Dendritic cell treated with granulocyte-macrophage colony-stimulating factor and Interleukin-4, amounts not matched to agents 40 ng/mL and 50 ng/mL, for 4 days (primary cell): Measurements from ENCODE around the gene KLHL3.

Experiments
- H3K27ac Mint-ChIP-seq: one replicate; pipeline ENCODE4 v1.8.0; 2022; ENCODE audit warnings: mild to moderate bottlenecking, mixed read lengths
- H3K27me3 Mint-ChIP-seq: one replicate; pipeline ENCODE4 v1.8.0; 2022; ENCODE audit warnings: mild to moderate bottlenecking, mixed read lengths
- H3K36me3 Mint-ChIP-seq: one replicate; pipeline ENCODE4 v1.8.0; 2022; ENCODE audit warnings: low read depth, mixed read lengths
- H3K4me1 Mint-ChIP-seq: one replicate; pipeline ENCODE4 v1.8.0; 2022; ENCODE audit warnings: low read depth, mixed read lengths
- H3K4me3 Mint-ChIP-seq: one replicate; pipeline ENCODE4 v1.8.0; 2022; ENCODE audit warnings: mild to moderate bottlenecking, moderate library complexity, mixed read lengths
- H3K9me3 Mint-ChIP-seq: one replicate; pipeline ENCODE4 v1.8.0; 2022; ENCODE audit warnings: mixed read lengths
- intact Hi-C: fragments of 100-400 bp; cut with micrococcal nuclease; formaldehyde crosslinking; loops from one replicate; pipeline ENCODE4 v1.15.0; 2022

Gene KLHL3

DNA sequence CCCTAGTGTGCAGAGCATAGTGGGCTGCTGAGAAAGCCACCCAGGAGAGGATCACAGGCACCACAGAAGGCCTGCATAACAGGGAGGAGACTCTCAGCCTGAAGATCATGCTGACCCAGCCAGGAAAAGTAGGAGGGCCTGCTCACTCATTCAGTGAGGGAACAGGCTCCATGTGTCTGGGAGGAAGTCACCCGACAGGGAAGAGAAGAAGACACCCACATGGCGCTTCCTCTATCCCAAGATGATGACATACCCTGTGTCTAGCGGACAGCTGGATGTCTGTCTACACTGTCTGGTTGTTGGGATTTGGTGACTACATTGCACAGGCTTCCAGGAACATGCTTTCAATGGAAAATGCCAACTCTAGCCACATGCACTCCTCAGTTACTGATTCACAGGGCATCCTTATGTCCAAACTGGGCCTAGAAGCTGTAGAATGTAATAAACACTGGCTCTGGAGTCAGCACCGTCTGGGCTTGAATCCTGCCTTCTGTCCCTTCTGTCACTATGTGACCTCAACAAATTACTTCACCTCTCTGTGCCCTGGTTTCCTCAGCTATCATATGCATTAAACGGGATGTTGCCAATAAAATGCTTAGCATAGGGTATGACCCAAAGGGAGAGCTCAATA, 47.6 kb downstream of the KLHL3 start:
- intact Hi-C loops, result no loop called here
- Mint-ChIP-seq H3K4me1 (no peaks in the 10 kb centered on the region), H3K4me3 (no peak overlapping the region), H3K27ac (no peak overlapping the region), H3K9me3 (peaks cover 9% of the 10 kb centered on the region), H3K27me3 (peaks cover 1% of the 10 kb centered on the region), H3K36me3 (peaks cover 6% of the 10 kb centered on the region)

DNA sequence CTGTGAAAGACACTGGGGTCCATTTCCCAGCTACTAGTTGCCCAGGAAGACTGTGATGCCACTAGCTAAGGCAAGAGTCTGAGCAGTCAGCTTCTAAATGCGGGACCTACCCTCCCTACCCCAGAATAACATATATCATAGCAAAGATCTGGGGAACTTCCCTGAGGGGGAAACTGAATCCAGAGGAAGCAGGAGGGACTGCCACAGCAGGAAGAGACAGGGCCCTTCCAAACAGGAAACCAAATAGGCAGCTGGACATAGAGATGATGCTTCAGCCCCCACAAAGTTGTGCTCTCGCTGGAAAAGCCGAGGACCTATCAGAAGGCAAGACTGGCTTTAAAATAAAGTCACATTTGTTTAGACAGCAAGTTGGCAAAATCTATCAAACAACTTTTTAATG, 51.1 kb downstream of the KLHL3 start:
- Mint-ChIP-seq H3K36me3 (no peaks in the 10 kb centered on the region), H3K9me3 (peaks cover 9% of the 10 kb centered on the region), H3K27me3 (peaks cover 1% of the 10 kb centered on the region), H3K4me1 (no peaks in the 10 kb centered on the region), H3K27ac (no peak overlapping the region), H3K4me3 (no peak overlapping the region)
- intact Hi-C loops, result no loop called here

- no peaks in the 10 kb centered on the region for H3K4me1 Mint-ChIP-seq
- no peaks in the 10 kb centered on the region for H3K9me3 Mint-ChIP-seq
- no peak overlapping the region for H3K4me3 Mint-ChIP-seq
- H3K36me3 Mint-ChIP-seq, result no peaks in the 10 kb centered on the region
- H3K27ac Mint-ChIP-seq, result no peak overlapping the region
- H3K27me3 Mint-ChIP-seq, result peaks cover 1% of the 10 kb centered on the region
- intact Hi-C loops, result no loop called here
Observed at GRCh38 chr5:137681191-137681590, 54.7 kb downstream of the KLHL3 start.

DNA sequence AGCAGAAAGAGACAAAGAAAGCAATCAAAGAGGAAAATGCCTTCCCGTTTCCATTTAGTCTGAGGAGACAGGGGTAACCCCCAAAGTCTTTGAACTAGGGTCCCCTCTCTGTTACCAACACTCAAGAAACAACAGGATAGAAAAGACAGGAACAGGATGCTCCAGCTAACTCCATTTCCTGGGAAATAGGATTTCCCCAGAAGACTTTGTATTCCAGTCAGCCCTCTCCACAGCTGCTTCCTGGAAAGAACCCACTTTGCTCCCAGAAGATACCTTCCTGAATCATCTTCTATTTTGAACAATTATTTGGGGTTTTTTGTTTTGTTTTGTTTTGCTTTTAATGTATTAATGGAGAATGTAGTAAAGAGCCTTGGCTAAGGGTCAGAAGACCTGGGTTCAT, 56.0 kb downstream of the KLHL3 start:
- intact Hi-C loops, result no loop called here
- Mint-ChIP-seq H3K36me3 (no peaks in the 10 kb centered on the region), H3K27me3 (peaks cover 1% of the 10 kb centered on the region), H3K4me1 (no peaks in the 10 kb centered on the region), H3K9me3 (no peaks in the 10 kb centered on the region), H3K27ac (no peak overlapping the region), H3K4me3 (no peak overlapping the region)

- Mint-ChIP-seq H3K4me1 (no peaks in the 10 kb centered on the region), H3K27ac (no peak overlapping the region), H3K36me3 (no peaks in the 10 kb centered on the region), H3K9me3 (no peaks in the 10 kb centered on the region), H3K4me3 (no peak overlapping the region), H3K27me3 (no peaks in the 10 kb centered on the region)
- intact Hi-C loops, result no loop called here
Observed at GRCh38 chr5:137679195-137679594, 56.7 kb downstream of the KLHL3 start.

- H3K27ac Mint-ChIP-seq, result no peak overlapping the region
- H3K4me1 Mint-ChIP-seq, result peaks cover 7% of the 10 kb centered on the region
- no peak overlapping the region for H3K4me3 Mint-ChIP-seq
- no peaks in the 10 kb centered on the region for H3K36me3 Mint-ChIP-seq
- intact Hi-C loops, result no loop called here
- no peaks in the 10 kb centered on the region for H3K9me3 Mint-ChIP-seq
- H3K27me3 Mint-ChIP-seq, result no peaks in the 10 kb centered on the region
Observed at GRCh38 chr5:137672881-137673280, 63.0 kb downstream of the KLHL3 start.

GRCh38 chr5:137672001-137672400, 63.9 kb downstream of the KLHL3 start:
- intact Hi-C loops, result no loop called here
- no peak overlapping the region for H3K27ac Mint-ChIP-seq
- no peak overlapping the region for H3K4me3 Mint-ChIP-seq
- no peaks in the 10 kb centered on the region for H3K9me3 Mint-ChIP-seq
- no peaks in the 10 kb centered on the region for H3K36me3 Mint-ChIP-seq
- peaks cover 7% of the 10 kb centered on the region for H3K4me1 Mint-ChIP-seq
- no peaks in the 10 kb centered on the region for H3K27me3 Mint-ChIP-seq

DNA sequence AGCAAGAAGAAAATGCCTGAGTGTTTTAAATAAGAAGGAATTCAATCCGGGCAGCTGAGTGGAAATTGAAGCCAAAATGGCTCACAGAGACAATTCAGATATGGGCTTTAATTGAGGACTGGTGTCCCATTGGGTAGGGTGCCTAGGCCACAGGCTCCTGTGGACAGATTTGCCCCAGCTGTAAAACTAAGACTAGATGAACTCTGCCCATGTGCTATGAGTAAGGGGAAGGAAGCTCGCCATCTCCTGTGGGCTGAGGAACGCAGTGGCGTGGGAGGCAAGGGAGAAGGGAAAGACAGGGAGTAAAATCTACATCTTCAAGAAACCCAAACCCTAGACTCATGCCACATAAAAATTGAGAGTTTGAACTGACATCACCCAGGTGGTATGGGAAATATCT, 66.1 kb downstream of the KLHL3 start:
- no peaks in the 10 kb centered on the region for H3K27me3 Mint-ChIP-seq
- H3K36me3 Mint-ChIP-seq, result no peaks in the 10 kb centered on the region
- no peak overlapping the region for H3K4me3 Mint-ChIP-seq
- no peaks in the 10 kb centered on the region for H3K9me3 Mint-ChIP-seq
- H3K4me1 Mint-ChIP-seq, result peaks cover 20% of the 10 kb centered on the region
- no peak overlapping the region for H3K27ac Mint-ChIP-seq
- intact Hi-C loops, result no loop called here

DNA sequence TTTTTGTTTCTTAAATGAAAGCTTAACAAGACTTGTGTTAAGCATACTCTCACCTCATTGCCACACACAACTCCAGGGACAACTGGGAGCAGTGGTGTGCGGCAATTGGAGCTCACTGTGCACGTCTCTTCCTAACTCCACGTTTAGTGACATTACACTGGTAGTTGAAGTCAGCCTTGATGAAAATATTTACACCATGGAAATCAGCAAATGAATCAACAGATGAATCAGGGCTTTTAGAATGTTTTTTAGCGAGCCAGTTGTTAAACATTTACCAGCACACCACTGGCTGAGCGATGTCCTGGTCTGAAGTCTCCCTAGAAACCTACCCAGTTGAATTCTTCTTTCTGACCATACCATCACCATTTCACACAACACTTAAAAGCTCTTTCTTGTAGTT, 67.3 kb downstream of the KLHL3 start:
- intact Hi-C loops, result no loop called here
- H3K9me3 Mint-ChIP-seq, result no peaks in the 10 kb centered on the region
- no peak overlapping the region for H3K4me3 Mint-ChIP-seq
- H3K36me3 Mint-ChIP-seq, result no peaks in the 10 kb centered on the region
- H3K27me3 Mint-ChIP-seq, result no peaks in the 10 kb centered on the region
- H3K4me1 Mint-ChIP-seq, result peaks cover 20% of the 10 kb centered on the region
- H3K27ac Mint-ChIP-seq, result no peak overlapping the region

DNA sequence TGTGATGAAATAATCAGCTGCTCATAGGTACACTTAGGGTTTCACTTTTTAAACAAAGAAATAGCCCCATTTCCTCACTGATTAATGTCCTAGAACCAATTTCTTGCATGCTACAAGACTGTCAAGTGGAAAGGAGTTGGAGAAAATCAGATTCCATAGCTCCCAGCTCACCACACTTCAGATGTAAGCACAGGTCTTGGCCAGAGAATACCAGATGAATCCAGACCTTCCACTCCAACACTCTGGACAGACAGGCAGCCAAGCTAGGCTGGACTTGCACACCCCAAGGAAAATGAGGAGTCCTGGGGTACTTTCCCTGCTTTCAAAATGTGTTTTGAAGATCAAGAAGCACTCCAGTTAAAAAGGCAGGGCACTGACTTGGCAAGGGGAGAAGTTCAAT, 68.5 kb downstream of the KLHL3 start:
- H3K36me3 Mint-ChIP-seq, result no peaks in the 10 kb centered on the region
- no peak overlapping the region for H3K27ac Mint-ChIP-seq
- intact Hi-C loops, result no loop called here
- H3K27me3 Mint-ChIP-seq, result no peaks in the 10 kb centered on the region
- H3K4me1 Mint-ChIP-seq, result peaks cover 20% of the 10 kb centered on the region
- no peaks in the 10 kb centered on the region for H3K9me3 Mint-ChIP-seq
- no peak overlapping the region for H3K4me3 Mint-ChIP-seq

GRCh38 chr5:137666901-137667300, 69.0 kb downstream of the KLHL3 start:
- intact Hi-C loops, result no loop called here
- Mint-ChIP-seq H3K36me3 (no peaks in the 10 kb centered on the region), H3K4me1 (peaks cover 20% of the 10 kb centered on the region), H3K4me3 (no peak overlapping the region), H3K27me3 (no peaks in the 10 kb centered on the region), H3K27ac (no peak overlapping the region), H3K9me3 (no peaks in the 10 kb centered on the region)

DNA sequence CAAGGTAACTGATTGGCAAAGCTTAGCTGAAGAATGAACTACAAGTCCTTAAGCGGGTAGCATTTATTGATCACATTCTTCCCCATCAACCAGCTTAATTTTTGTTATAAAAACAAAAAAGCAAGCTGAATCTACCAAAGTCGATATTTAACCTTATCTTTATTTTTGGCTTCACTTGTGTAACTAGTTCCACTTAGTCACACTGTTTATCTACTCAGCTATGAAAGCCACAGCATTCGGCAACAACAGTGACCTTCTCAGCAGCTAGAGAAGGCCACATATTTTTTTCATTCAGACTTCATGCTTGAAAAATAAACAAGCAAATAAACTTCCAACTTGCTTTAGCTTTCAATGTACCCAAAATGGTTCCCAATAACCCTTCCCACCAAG, 69.4 kb downstream of the KLHL3 start:
- H3K36me3 Mint-ChIP-seq, result no peaks in the 10 kb centered on the region
- H3K27me3 Mint-ChIP-seq, result no peaks in the 10 kb centered on the region
- H3K27ac Mint-ChIP-seq, result no peak overlapping the region
- no peaks in the 10 kb centered on the region for H3K9me3 Mint-ChIP-seq
- intact Hi-C loops, result no loop called here
- H3K4me1 Mint-ChIP-seq, result peaks cover 20% of the 10 kb centered on the region
- no peak overlapping the region for H3K4me3 Mint-ChIP-seq

DNA sequence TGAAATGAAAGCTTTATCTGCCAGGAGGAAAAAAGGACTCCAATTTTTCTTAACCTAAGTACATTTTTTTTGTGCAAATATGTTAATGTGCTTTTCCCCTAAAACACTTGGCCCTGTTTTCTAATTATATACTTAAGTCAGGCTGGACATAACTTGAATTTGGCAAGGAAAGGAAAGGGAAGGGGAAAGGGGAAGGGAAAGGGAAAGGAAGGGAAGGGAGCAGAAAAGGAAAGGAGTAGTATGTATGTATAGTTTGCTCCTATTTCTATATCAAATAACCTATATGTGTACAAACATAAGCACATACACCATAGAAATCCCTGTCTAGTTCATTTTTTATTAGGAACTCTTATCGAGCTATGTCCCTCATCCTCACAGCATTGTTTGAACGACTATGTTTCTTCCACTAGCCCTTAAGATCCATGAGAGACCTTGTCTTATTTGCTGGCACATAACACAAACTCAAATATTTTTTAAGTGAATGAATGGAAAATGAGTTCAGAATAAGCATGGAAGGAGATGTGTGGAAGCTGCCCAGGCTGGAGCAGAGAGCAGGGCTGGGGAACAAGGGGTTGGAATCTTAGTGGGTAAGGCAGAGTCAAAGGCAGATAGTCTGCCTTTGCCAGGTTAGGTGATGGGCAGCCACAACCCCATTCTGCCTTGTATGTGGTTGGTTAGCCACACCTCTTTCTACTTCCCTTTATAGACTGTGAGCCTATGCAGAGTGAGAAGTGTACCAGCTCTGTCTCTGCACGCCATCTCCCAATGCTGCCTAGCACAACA, 70.0 kb downstream of the KLHL3 start:
- Mint-ChIP-seq H3K4me1 (peaks cover 20% of the 10 kb centered on the region), H3K27me3 (no peaks in the 10 kb centered on the region), H3K36me3 (no peaks in the 10 kb centered on the region), H3K4me3 (no peak overlapping the region), H3K27ac (no peak overlapping the region), H3K9me3 (no peaks in the 10 kb centered on the region)
- intact Hi-C loops, result no loop called here

DNA sequence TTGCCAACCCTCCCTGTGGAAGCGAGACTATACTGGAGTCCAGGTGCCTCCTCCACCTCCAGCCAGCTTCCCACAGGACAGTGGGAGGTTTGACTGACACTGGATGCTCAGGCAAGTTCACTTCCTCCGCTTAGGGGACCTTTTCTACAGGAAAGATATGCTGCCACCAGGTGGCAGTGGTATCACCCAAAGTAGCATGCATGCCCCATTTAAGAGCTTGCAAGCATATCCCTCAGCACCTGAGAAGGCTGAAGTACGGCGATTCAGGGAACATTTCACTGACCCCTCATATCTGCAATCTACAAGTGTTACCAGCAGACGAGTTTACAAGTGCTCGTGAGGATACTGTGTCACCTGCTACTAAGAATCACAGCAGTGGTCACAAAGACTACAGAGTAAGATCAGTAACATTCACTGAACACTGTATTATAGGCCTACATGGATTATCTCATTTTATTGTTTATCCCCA, 75.5 kb downstream of the KLHL3 start:
- Mint-ChIP-seq H3K36me3 (no peaks in the 10 kb centered on the region), H3K9me3 (no peaks in the 10 kb centered on the region), H3K4me3 (no peak overlapping the region), H3K4me1 (no peaks in the 10 kb centered on the region), H3K27ac (no peak overlapping the region), H3K27me3 (no peaks in the 10 kb centered on the region)
- intact Hi-C loops, result loop anchor here (1.0 kb wide), 1 partner anchor 83 kb away; no protein-coding TSS in a partner anchor

DNA sequence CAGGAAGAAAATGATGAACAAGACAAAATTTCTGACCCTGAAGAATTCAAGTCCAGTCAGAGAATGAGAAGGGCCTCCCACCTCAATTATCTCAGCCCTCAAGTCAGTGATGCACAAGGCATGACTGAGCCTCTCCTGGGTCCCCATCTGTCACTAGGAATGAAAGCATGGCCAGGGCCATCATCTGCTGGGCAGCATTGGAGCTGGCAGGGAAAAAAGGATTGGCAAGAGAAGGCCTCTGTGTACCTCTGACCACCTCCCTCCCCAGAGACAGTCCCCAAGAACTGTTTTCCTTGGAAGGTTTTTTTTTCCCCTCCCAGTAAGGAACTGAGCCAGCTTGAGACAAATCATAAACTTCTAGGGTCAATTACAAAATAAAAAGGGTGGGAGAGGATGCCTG, 76.7 kb downstream of the KLHL3 start:
- Mint-ChIP-seq H3K9me3 (no peaks in the 10 kb centered on the region), H3K4me1 (no peaks in the 10 kb centered on the region), H3K27ac (no peak overlapping the region), H3K4me3 (no peak overlapping the region), H3K27me3 (no peaks in the 10 kb centered on the region), H3K36me3 (no peaks in the 10 kb centered on the region)
- intact Hi-C loops, result no loop called here
